Measurements from ENCODE around the gene CIAPIN1. TPM values are rescaled to one million over a fixed set of nuclear protein-coding genes. Genes with fewer than 3 reads are reported as not detected.
"Not testable (repeated sequence)": the region's sequence is repeated elsewhere in the genome, so short reads cannot be mapped to it uniquely, and the experiment has no call there.

CIAPIN1 gene
- total RNA-seq, 1 donor from 2014 or later, result 60.6 TPM

DNA sequence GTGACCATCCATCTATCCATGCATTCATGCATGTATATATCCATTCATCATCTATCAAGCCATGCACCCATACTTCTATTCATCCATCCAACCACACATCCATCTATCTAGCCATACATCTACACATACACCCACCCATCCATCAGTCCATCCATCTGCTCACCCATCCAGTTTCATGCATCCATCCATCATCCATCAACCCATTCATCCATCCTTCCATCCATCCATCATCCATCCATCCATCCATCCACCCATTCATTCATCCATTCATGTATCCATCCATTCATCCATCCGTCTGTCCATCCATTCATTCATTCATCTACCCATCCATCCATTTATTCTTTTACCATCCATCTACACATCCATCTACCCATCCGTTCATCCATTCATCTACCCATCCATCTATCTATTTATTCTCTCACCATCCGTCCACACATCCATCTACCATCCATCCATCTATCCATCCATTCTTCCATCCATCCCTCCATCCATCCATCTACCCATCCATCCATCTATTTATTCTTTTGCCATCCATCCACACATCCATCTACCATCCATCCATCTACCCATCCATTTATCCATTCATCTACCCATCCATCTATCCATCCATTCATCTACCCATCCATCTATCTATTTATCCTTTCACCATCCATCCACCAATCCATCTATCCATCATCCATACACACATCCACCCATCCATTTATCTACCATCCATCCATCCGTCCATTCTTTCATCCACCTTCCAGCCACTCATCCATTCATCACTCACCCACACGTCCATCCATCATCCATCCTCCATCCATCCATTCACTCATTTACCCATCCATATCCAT, 39.4 kb downstream of the CIAPIN1 start:
- DNase-seq (ENCODE audit: low read depth), result no peak

DNA sequence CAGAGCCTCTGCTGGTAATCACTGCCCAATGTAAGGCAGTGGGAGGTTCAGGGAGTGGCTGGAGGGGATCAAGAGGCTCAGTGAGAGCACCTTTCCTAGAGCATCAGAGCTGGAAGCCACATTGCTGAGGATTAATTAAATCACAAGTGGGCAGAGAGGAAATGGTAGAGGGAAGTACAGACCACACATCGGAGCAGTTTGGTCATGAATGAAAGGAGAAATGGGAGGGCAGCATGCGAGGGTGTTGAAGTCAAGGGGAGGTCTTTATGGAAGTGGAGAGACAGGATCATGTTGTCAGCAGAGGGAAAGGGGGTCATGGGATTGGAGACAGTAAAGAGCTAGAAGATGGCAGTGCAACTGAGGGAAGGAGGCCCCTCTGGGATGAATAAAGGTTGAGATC, 40.3 kb downstream of the CIAPIN1 start:
- DNase-seq (ENCODE audit: low read depth), result no peak

DNA sequence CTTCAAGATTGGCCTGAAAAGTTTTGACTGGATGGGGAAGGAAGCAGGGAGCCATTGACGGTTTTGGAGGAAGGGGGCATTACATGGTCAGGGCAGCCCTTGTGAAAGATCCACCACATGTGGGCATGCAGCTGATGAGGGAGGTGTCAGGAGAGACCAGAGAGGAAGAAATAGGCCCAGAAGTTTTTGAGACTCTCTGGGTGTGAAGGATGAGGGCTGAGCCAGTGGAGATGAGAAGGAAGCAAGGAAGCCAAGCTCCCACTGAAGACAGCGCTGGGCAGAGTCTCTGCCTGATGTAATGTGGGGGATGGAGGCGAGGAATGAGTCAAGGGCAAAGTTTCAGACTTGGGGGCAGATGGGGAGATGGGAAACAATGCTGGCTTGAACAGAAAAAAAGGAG, 42.1 kb downstream of the CIAPIN1 start:
- DNase-seq (ENCODE audit: low read depth), result no peak

DNA sequence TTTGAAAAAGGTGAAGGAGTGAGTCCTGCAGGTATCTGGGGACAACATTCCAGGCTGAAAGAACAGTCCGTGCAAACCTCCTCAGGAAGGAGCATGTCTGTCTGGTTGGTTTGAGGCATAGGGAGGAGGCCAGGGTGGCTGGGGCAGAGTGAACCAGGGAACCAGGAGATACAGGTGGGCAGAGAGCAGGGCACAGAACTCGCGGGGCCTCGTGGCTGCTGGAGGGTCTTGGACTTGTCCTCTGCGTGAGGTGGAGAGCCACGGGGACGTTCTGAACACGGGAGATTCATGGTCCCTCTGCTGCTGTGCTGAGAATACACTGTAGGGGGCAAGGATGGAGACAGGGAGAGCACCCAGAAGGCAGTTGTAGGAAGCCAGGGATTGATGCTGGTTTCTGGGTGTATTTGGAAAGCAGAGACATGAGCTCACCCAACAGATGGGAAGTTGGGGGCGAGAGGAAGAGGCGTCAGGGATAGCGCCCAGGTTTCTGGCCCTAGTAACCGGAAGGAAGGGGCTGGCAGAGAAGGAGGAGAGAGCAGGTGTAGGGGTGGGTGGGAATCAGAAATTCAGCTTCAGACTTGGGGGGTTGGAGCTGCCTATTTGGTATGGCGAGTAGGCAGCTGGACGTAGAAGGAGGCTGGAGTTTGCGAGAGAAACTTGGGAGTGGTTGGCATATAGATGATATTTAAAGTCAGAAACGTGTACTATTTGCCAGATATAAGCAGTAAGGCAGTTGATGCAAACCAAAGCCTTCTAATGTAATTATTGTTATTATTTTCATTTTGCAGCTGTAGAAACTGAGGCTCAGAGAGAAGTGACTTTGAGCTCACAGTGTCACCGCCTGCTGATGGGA, 43.0 kb downstream of the CIAPIN1 start, which contains the start of gene CCL17:
CCL17 (plus strand) TSS at position 803 of the 853 bp plus-strand sequence. CDS start 9,166 bp downstream, outside the sequence.
- no peak for DNase-seq (ENCODE audit: low read depth)

DNA sequence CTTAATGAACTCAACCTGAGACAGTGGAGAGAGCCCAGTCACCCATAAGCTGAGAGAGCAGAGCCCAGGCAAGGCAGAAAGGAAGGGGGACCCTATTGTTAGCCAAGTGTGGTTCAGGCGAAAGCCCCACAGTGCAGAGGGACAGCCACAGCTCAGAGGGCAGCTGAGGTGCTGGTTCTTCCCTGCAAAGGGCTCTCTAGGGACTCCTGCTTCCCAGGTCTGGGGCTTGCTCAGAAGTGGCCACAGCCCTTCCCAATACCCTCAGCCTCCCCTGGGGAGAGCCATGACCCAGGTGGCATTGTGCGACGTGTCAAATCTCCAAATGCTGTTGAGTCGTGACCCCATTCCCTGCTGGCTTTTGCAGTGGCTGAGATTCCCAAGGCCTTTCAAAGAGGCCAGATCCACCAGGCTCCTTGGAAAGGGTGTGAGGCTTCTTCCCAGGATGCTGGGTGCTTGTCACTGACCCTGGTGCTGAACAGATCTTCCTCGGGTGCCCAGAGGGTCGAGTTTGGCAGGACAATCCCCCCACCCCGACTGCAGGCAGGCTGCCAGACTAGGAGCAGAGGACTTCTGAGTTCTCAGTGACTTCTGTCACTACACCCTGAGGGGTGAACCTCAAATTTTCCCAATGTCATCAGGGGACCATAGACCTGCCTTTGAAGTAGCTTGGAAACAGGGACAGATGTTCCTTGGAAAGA, 45.1 kb downstream of the CIAPIN1 start:
- DNase-seq (ENCODE audit: low read depth), result no peak

DNA sequence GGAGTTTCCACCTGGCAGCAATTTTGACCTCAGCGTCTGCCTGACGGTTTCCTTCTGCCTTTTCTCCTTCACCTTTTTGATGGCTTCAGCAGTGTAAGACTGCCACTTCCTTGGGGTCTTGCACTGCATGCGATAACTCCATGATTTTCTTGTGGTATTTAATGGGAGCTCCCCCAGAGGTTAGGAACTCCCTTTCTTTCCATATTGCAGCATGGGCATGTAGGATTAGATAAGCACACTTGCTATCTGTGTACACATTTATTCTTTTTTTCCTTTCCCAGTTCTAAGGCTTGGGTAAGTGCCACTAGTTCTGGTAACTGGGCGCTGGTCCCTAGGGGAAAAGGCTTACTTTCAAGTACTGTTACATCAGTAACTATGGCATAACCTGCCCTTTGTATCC, 49.7 kb downstream of the CIAPIN1 start:
- DNase-seq (ENCODE audit: low read depth), result not testable (repeated sequence)

DNA sequence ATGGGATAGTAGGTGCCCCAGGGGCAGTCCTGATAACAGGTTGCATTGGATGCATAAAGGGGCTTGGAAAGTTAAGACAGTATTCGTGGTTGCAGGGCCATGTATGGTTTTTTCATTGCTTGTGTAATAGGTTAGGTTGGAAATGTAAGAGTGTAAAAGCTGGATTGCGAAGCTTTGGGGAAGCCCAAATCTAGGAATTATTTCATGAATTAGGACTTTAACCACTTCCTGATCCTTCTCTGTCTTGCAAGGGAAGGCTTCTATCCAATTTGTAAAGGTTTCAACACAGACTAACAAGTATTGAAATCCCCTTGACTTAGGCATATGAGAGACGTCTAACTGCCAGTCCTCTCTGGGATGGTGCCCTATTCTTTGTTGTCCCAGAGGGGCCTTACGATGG, 50.4 kb downstream of the CIAPIN1 start:
- no peak for DNase-seq (ENCODE audit: low read depth)

DNA sequence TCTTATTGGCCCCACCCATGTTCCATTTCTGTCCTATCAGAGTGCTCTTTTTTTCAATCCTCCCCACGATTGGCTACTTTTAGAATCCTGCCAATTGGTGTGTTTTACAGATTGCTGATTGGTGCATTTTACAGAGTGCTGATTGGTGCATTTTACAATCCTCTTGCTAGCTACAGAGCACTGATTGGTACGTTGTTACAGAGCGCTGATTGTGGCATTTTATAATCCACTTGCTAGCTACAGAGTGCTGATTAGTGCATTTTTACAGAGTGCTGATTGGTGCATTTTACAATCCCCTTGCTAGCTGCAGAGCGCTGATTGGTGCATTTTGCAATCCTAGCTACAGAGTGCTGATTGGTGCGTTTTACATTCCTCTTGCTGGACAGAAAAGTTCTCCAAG, 52.2 kb downstream of the CIAPIN1 start:
- no peak for DNase-seq (ENCODE audit: low read depth)

DNA sequence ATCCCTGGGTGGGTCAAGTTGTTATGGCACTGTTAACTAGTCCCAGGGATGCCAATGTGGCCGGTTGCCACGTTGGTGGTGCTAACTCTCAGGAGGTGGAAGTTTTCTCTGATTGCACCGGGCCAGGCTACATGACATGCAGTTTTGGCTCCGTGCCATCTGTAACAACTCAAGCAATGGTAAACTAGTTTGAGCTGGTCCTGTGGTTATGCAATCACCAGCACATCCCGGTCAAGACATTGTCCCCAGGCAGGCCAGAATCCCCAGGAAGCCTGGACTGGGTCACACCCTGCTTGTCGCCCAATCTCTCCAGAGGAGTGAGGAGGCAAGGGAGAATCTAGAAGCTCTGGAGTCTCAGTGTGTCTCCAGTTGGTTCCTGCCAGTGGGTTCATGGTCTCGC, 52.7 kb downstream of the CIAPIN1 start:
- peak; percentile 81 for DNase-seq (ENCODE audit: low read depth)

DNA sequence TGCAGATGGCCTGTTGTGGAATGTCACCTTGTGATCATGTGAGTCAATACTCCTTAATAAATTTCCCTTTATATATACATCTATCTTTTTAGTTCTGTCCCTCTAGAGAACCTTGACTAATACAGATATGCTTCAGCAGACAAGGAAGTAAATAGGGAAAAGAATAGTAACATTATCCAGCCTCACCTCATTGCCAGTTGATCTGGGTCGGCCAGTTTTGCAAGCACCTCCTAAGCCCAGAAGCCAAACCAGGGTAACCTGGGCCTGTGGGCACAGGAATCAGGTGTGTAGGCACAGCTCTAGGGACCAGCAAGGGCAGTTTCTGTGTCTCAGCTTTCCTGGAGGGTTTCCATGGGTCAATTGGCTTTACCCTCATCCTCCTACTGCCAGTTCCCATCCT, 54.5 kb downstream of the CIAPIN1 start:
- peak; percentile 50 for DNase-seq (ENCODE audit: low read depth)

DNA sequence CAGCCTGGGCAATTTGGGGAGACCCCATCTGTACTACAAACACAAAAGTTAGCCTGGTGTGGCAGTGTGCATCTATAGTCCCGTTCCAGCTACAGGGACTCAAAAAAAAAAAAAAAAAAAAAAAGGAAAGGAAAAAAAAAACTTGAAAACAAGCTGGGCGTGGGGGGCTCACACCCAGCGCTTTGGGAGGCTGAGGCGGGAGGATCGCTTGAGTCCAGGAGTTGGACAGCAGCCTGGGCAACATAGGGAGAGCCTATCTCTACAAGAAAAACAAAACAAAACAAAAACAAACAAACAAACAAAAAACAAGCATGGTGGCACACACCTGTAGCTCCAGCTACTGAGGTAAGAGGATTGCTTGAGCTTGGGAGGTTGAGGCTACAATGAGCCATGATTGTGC, 55.5 kb downstream of the CIAPIN1 start:
- no peak for DNase-seq (ENCODE audit: low read depth)

DNA sequence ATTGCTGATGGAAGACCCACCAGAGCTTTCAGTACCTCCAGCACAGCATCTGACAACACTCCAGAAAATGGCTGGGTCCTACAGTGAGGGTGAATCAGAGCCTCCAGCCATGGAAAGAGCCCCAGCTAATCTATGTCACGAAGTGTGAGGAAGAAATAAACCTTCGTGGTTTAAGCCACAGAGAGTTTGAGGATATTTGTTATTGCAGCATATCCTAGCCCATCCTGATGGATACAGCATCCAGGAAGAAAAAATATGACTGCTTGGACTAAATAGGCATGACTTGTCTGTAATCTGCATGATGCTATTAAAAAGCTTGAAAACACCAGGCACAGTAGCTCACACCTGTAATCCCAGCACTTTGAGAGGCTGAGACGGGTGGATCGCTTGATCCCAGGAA, 55.9 kb downstream of the CIAPIN1 start:
- DNase-seq (ENCODE audit: low read depth), result no peak

DNA sequence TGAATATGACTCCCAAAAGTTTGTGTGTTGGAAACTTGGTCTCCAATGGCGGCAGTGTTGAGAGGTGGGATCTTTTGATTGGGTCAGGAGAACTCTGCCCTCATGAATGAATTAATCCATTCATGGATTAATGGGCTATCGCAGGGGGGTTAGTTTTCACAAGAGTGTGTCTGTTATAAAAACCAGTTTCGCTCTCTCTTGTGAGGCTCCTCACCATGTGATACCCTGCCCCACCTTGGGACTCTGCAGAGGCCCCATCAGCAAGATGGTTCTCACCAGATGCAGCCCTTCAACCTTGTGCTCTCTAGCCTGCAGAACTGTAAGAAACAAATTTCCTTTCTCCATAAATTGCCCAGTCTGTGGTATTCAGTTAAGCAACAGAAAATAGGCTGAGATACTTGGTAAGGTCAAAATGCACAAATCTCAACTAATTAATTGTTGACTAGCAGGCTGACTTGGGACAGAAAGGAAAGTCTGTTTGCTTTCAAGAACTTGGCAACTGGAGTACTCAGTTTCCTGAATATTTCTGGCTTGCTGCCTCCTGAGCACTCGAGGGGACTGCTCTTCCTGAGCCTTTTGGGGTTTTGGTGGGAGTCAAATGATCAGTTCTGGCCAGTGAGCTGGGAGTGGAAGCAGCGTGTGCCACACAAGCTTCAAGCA, 56.4 kb downstream of the CIAPIN1 start:
- no peak for DNase-seq (ENCODE audit: low read depth)

DNA sequence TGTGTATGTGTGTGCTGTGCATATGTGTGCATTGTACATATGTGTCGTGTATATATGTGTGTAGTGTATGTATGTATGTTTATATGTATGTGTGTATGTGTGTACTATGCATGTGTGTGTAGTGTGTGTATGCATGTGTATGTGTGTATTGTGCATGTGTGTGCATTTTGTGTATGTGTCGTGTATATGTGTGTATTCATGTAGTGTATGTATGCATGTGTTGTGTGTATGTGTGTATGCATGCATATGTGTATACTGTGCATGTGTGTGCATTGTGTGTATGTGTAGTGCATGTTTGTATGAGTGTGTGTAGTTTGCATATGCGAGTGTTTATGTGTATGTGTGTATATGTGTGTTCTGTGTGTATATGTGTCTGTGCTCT, 58.1 kb downstream of the CIAPIN1 start:
- no peak for DNase-seq (ENCODE audit: low read depth)

DNA sequence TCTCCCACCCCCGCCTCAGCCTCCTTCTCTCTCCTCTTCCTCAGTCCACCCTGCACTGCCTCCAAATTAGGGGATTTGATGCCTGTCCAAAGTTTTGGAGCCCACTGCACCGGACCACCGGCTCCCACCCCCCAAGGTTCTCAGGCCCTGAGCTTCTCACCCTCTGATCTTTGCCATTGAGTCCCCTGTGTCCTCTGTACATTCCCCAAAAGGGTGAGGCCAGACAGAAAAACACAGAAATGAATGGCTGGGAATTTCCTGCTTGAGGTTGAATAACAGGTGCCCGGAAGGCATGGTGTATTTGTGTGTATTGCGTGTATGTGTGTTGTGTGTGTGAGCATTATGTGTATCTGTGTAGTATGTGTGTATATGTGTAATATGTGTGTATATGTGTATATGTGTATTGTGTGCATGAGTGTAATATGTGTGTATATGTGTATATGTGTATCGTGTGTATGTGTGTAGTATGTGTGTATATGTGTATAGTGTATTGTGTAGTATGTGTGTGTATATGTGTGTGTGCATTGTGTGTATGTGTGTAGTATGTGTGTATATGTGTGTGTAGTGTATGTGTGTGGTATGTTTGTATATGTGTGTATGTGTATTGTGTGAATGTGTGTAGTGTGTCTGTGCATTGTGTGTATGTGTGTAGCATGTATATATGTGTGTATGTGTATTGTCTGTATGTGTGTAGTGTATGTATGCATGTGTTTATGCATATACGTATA, 58.7 kb downstream of the CIAPIN1 start:
- DNase-seq (ENCODE audit: low read depth), result peak; percentile 63

DNA sequence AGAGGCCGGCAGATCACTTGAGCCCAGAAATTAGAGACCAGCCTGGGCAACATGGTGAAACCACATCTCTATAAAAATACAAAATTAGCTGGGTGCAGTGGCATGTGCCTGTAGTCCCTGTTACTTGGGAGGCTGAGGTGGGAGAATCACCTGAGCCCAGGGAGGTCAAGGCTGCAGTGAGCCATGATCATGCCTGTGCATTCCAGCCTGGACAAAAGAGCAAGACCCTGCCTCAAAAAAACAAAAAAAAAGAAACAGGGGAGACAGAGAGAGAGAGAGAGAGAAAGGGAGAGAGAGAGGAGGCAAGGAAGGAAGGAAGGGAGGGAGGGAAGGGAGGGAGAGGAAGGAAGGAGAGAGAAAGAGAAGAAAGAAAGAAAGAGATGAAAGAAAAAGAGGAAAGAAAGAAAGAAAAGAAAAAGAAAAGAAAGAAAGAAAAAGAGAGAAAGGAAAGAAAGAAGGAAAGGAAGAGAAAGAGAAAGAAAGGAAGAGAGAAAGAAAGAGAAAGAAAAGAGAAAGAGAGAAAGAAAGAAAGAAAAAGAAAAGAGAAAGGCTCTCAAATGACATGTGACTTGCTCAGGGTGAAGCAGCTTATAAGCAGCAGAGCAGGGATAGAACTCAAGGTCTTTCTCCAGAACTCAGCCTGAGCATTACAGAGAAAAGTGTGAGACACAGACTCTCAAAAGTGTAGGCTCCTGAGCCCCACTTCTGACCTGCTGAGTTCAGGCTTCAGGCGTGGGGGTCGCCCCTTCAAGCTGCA, 59.4 kb downstream of the CIAPIN1 start:
- no peak for DNase-seq (ENCODE audit: low read depth)

DNA sequence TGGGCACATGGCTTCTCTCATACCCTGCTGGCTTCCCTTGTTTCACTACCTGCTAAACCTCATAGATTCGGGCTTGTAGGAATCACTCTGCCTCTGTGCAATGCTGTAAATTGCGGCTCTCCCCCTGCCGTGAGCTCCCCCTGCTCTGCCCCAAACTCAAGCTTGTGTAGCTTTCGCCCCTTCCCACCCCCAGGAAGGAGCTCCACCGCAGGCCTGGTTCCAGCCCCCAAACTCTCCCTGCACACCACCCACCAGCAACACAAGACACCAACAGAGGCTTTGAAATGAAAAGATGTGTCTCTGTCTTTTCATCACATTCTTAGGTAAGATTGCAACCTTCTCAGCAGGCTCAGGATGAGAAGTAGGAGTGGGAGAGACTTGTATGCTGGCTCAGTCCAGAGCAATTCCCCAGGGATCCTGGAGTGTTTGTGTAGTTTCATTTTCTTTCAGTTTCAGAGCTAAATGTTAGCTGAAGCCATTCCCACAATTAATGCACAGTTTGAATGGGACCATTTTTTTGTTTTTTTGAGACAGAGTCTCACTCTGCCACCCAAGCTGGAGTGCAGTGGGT, 60.7 kb downstream of the CIAPIN1 start:
- no peak for DNase-seq (ENCODE audit: low read depth)

DNA sequence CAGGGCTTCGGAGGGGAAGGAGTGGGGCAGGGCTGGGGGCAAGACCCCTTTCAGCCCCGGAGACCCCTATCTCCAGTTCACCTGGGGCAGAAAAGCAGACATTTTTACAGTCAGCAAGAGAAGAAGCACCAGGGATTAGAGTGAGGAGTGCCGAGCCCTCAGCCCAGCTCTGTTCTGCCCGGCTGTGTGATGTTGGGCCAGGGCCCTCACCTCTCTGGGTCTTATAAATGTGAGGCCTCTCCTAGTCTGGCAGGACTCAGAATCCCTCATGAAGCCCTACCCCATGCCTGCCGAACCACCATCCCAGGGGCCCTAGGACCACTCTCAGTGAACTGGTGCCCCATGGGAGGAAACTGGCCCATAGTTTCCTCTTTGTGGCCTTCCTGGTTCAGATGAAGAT, 62.1 kb downstream of the CIAPIN1 start:
- no peak for DNase-seq (ENCODE audit: low read depth)

DNA sequence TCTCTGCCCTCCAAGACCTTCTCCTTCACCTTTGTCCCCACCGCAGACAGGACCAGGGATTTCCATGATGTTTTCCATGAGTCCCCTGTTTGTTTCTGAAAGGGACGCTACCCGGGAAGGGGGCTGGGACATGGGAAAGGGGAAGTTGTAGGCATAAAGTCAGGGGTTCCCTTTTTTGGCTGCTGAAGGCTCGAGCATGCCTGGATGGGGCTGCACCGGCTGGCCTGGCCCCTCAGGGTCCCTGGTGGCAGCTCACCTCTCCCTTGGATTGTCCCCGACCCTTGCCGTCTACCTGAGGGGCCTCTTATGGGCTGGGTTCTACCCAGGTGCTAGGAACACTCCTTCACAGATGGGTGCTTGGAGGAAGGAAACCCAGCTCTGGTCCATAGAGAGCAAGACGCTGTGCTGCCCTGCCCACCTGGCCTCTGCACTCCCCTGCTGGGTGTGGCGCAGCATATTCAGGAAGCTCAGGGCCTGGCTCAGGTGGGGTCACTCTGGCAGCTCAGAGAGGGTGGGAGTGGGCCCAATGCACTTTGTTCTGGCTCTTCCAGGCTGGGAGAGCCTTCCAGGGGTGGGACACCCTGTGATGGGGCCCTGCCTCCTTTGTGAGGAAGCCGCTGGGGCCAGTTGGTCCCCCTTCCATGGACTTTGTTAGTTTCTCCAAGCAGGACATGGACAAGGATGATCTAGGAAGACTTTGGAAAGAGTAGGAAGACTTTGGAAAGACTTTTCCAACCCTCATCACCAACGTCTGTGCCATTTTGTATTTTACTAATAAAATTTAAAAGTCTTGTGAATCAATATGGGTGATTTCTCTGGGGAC, 62.7 kb downstream of the CIAPIN1 start:
- no peak for DNase-seq (ENCODE audit: low read depth)
